Testis (tissue), 2 donors: ENCODE data around the gene MEIOB.

Source experiments
- POLR2A ChIP-seq: fragments of 450-650 bp; IDR thresholded peaks from one replicate; pipeline ENCODE4 v1.6.1; 2017; ENCODE audit warnings: antibody characterized with exemption, mild to moderate bottlenecking, moderate library complexity
- TF ChIP-seq, protein P1 (sequence below), 3 experiments: fragments of 450-650 bp in 2 of 3; fragments of 200-600 bp in 1 of 3; sonication (generic) in 1 of 3; IDR thresholded peaks; one replicate each; pipeline ENCODE4 v1.5.1; 2016 to 2019; ENCODE audit warnings: antibody characterized with exemption in 3 of 3, mild to moderate bottlenecking in 2 of 3, moderate library complexity in 1 of 3

DNA sequence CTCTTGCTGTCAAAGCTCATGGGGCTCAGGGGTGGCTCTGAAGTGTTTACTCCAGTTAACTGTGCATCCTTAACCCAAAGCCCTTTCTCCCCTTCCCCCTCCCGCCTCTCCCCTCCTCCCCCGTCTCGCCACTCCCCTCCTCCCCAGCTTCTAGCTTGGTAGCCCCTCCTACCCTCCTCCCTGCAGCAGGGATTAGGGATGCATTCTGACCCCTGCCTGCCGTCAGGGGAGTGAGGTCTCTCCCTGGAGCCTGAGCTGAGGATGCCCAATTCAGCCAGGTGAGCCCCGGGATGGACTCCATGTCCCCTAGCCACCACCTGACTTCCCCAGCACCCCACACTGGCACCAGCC lies 44.7 kb upstream of the MEIOB start:
- TF ChIP-seq, protein P1, sequence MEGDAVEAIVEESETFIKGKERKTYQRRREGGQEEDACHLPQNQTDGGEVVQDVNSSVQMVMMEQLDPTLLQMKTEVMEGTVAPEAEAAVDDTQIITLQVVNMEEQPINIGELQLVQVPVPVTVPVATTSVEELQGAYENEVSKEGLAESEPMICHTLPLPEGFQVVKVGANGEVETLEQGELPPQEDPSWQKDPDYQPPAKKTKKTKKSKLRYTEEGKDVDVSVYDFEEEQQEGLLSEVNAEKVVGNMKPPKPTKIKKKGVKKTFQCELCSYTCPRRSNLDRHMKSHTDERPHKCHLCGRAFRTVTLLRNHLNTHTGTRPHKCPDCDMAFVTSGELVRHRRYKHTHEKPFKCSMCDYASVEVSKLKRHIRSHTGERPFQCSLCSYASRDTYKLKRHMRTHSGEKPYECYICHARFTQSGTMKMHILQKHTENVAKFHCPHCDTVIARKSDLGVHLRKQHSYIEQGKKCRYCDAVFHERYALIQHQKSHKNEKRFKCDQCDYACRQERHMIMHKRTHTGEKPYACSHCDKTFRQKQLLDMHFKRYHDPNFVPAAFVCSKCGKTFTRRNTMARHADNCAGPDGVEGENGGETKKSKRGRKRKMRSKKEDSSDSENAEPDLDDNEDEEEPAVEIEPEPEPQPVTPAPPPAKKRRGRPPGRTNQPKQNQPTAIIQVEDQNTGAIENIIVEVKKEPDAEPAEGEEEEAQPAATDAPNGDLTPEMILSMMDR (IDR thresholded peaks at IDR 0.05): no peak
- TF ChIP-seq POLR2A: no peak
